HCT116 (cell line): ENCODE measurements around the gene KRT83. TPM values are rescaled to one million over a fixed set of nuclear protein-coding genes. Genes with fewer than 3 reads are reported as not detected.

ENCODE experiments used
- ATAC-seq: fragments of 200-7000 bp; cut with Tn5 transposase; 2 replicates; pipeline ENCODE4 v1.9.1; 2020; ENCODE audit warnings: mild to moderate bottlenecking, moderate library complexity
- BruUV-seq: library from RNA; stranded (reverse); fragments of 400-500 nt; replicated peaks from 2 replicates; lab custom pipeline; 2021; lab: Mats Ljungman, UMichigan
- CTCF ChIA-PET: fragments of 300-600 bp; sonication (Branson Sonifier 250); formaldehyde crosslinking; loops from one replicate; lab custom pipeline; 2021; ENCODE audit warnings: antibody characterized with exemption; lab: Charles Lee
- POLR2A ChIA-PET: fragments of 300-600, 350-600 bp; sonication (Branson Sonifier 250); formaldehyde crosslinking; loops from one replicate; lab custom pipeline; 2021; ENCODE audit warnings: antibody characterized with exemption; lab: Charles Lee
- RAD21 ChIA-PET, 2 experiments: fragments of 300-600 bp; sonication (Branson Sonifier 250); formaldehyde crosslinking; loops; one replicate each; lab custom pipeline; 2023; ENCODE audit warnings: low total read pairs in 2 of 2; ENCODE audit not compliant: uncharacterized antibody in 2 of 2, unreplicated experiment in 2 of 2, low non-redundant PET in 1 of 2; lab: Charles Lee
- DNase-seq: peaks from one replicate; pipeline ENCODE4 v3.0.0-alpha.2; 2010; ENCODE audit warnings: low read depth, low spot score
- H2AFZ ChIP-seq: fragments of 200-600 bp; shearing (Covaris generic), sonication (generic); 2 replicates; pipeline ENCODE4 v1.6.1; 2017; ENCODE audit warnings: low read depth, mixed run types, mixed read lengths, antibody characterized with exemption, low read length; ENCODE audit not compliant: poor library complexity, severe bottlenecking
- H3K27ac ChIP-seq: 2 replicates; pipeline ENCODE4 v1.5.1; 2012; ENCODE audit warnings: low read depth, low read length
- H3K27me3 ChIP-seq: fragments of 200-600 bp; sonication (generic); 2 replicates; pipeline ENCODE4 v1.6.1; 2016; ENCODE audit warnings: mixed run types, low read length, mixed read lengths; ENCODE audit not compliant: insufficient read depth
- H3K36me3 ChIP-seq, 2 experiments: fragments of 200-500 bp in 1 of 2; fragments of 200-600 bp in 1 of 2; sonication (Bioruptor generic) in 1 of 2; sonication (generic) in 1 of 2; 2 replicates each; pipeline versions ENCODE4 v1.5.1 to v1.6.1; 2014 to 2016; ENCODE audit warnings: low read length in 2 of 2, inconsistent platforms in 1 of 2, mixed read lengths in 1 of 2, mixed run types in 1 of 2; ENCODE audit not compliant: insufficient read depth in 2 of 2, control insufficient read depth in 1 of 2
- H3K4me1 ChIP-seq, 2 experiments: fragments of 200-600 bp in 1 of 2; sonication (generic) in 1 of 2; 2 replicates each; pipeline versions ENCODE4 v1.5.1 to v1.6.1; 2012 to 2017; ENCODE audit warnings: low read length in 2 of 2, inconsistent platforms in 1 of 2, mild to moderate bottlenecking in 1 of 2, mixed read lengths in 1 of 2, mixed run types in 1 of 2, moderate library complexity in 1 of 2; ENCODE audit not compliant: insufficient read depth in 2 of 2, control insufficient read depth in 1 of 2
- H3K4me2 ChIP-seq: fragments of 200-600 bp; sonication (generic); 2 replicates; pipeline ENCODE4 v1.6.1; 2017; ENCODE audit warnings: mixed run types, low read length, mixed read lengths
- H3K4me3 ChIP-seq, 2 experiments: fragments of 200-600 bp in 1 of 2; sonication (generic) in 1 of 2; replicated peaks in 1 of 2; 2 replicates each; pipeline ENCODE4 v1.5.1; 2011 to 2016; ENCODE audit warnings: low read length in 2 of 2, control low read depth in 1 of 2, low read depth in 1 of 2, mild to moderate bottlenecking in 1 of 2, mixed read lengths in 1 of 2, mixed run types in 1 of 2
- H3K79me2 ChIP-seq: fragments of 200-600 bp; sonication (generic); 2 replicates; pipeline ENCODE4 v1.6.1; 2017; ENCODE audit warnings: mild to moderate bottlenecking, mixed run types, low read length, moderate library complexity, mixed read lengths; ENCODE audit not compliant: insufficient read depth
- H3K9ac ChIP-seq: fragments of 200-600 bp; sonication (generic); 2 replicates; pipeline ENCODE4 v1.6.1; 2016; ENCODE audit warnings: low read length, mixed read lengths
- H3K9me2 ChIP-seq: fragments of 200-600 bp; sonication (generic), shearing (Covaris generic); 2 replicates; pipeline ENCODE4 v1.6.1; 2017; ENCODE audit warnings: mixed run types, mild to moderate bottlenecking, moderate library complexity; ENCODE audit not compliant: insufficient read depth
- H3K9me3 ChIP-seq, 2 experiments: fragments of 200-500 bp in 1 of 2; fragments of 200-600 bp in 1 of 2; sonication (Bioruptor generic) in 1 of 2; sonication (generic) in 1 of 2; 2 replicates each; pipeline ENCODE4 v1.6.1; 2014 to 2017; ENCODE audit warnings: low read length in 2 of 2, mixed read lengths in 2 of 2, inconsistent platforms in 1 of 2, low read depth in 1 of 2, mild to moderate bottlenecking in 1 of 2, mixed run types in 1 of 2, moderate library complexity in 1 of 2; ENCODE audit not compliant: control insufficient read depth in 1 of 2, insufficient read depth in 1 of 2
- H4K20me1 ChIP-seq: fragments of 200-600 bp; sonication (generic), shearing (Covaris generic); 2 replicates; pipeline ENCODE4 v1.6.1; 2017; ENCODE audit warnings: mixed run types, mild to moderate bottlenecking, moderate library complexity; ENCODE audit not compliant: insufficient read depth
- ATF3 ChIP-seq: IDR thresholded peaks from 2 replicates; pipeline ENCODE4 v1.6.1; 2012
- CBX3 ChIP-seq: IDR thresholded peaks from 2 replicates; pipeline ENCODE4 v1.6.1; 2012; ENCODE audit warnings: low read depth
- CEBPB ChIP-seq: IDR thresholded peaks from 2 replicates; pipeline ENCODE4 v1.6.1; 2012; ENCODE audit warnings: low read depth
- CTCF ChIP-seq, 3 experiments: fragments of 200-600 bp in 1 of 3; sonication (generic) in 1 of 3; IDR thresholded peaks in 2 of 3; conservative IDR thresholded peaks in 1 of 3; 2 replicates each; pipeline ENCODE4 v1.5.1; 2012 to 2017; ENCODE audit warnings: low read depth in 2 of 3, low read length in 2 of 3, antibody characterized with exemption in 1 of 3, borderline replicate concordance in 1 of 3, control low read depth in 1 of 3, mild to moderate bottlenecking in 1 of 3, mixed read lengths in 1 of 3, mixed run types in 1 of 3, moderate library complexity in 1 of 3; ENCODE audit not compliant: insufficient read depth in 1 of 3
- EGR1 ChIP-seq: IDR thresholded peaks from 2 replicates; pipeline ENCODE4 v1.6.1; 2012; ENCODE audit warnings: low read depth
- EZH2 ChIP-seq: fragments of 200-600 bp; sonication (generic); IDR thresholded peaks from 2 replicates; pipeline ENCODE4 v1.6.1; 2017; ENCODE audit warnings: antibody characterized with exemption, mixed run types
- JUND ChIP-seq: IDR thresholded peaks from 2 replicates; pipeline ENCODE4 v1.6.1; 2012
- POLR2A ChIP-seq: IDR thresholded peaks from 2 replicates; pipeline ENCODE4 v1.7.0; 2011; ENCODE audit warnings: borderline replicate concordance; ENCODE audit not compliant: insufficient read depth, insufficient read length; ENCODE audit errors: extremely low read depth
- POLR2AphosphoS5 ChIP-seq: IDR thresholded peaks from 2 replicates; pipeline ENCODE4 v1.6.1; 2011; ENCODE audit warnings: mild to moderate bottlenecking, low read depth, low read length, moderate library complexity
- RAD21 ChIP-seq: IDR thresholded peaks from 2 replicates; pipeline ENCODE4 v1.6.1; 2012; ENCODE audit warnings: low read depth, mild to moderate bottlenecking
- SP1 ChIP-seq: IDR thresholded peaks from 2 replicates; pipeline ENCODE4 v1.6.1; 2012; ENCODE audit warnings: low read depth
- SRF ChIP-seq: IDR thresholded peaks from 2 replicates; pipeline ENCODE4 v1.6.1; 2012; ENCODE audit warnings: low read depth
- TCF7L2 ChIP-seq: IDR thresholded peaks from 2 replicates; pipeline ENCODE4 v1.7.0; 2011; ENCODE audit warnings: borderline replicate concordance, inconsistent platforms; ENCODE audit not compliant: insufficient read depth, insufficient read length; ENCODE audit errors: extremely low read depth
- ZFX ChIP-seq: fragments of 450-650 bp; IDR thresholded peaks from 2 replicates; pipeline ENCODE4 v1.6.1; 2017
- ZNF274 ChIP-seq: fragments of 200-500 bp; sonication (Bioruptor generic); IDR thresholded peaks from 2 replicates; pipeline ENCODE4 v1.6.1; 2014; ENCODE audit warnings: mild to moderate bottlenecking, low read depth, low read length, inconsistent platforms
- intact Hi-C: fragments of 100-400 bp; cut with micrococcal nuclease; formaldehyde crosslinking; loops from 2 replicates; pipeline ENCODE4 v1.10.0; 2022
- total RNA-seq: library from RNA; stranded (reverse); gene quantifications from one replicate; pipeline ENCODE4 v1.2.1, GENCODE V29; 2021; ENCODE audit not compliant: unreplicated experiment

The KRT83 gene
- total RNA-seq, 1 experiment from 2014 or later: not detected

GRCh38 chr12:52353766-52354165 lies 32.6 kb upstream of the KRT83 start:
- ATAC-seq: no peak
- Histone ChIP-seq H3K36me3 (no peaks in the 10 kb centered on the region), H3K4me3 (no peak overlapping the region), H3K79me2 (no peaks in the 10 kb centered on the region)
- CTCF ChIA-PET: no interaction called here
- no peak for TF ChIP-seq POLR2AphosphoS5
- no peak for TF ChIP-seq ZFX
- TF ChIP-seq ZNF274: no peak
- TF ChIP-seq SRF: no peak
- TF ChIP-seq SP1: no peak
- TF ChIP-seq ATF3: no peak
- no peak for TF ChIP-seq RAD21
- no peak for TF ChIP-seq POLR2A
- TF ChIP-seq CBX3: no peak
- no peak for TF ChIP-seq EGR1
- TF ChIP-seq JUND: no peak
- no peak for TF ChIP-seq CEBPB
- TF ChIP-seq EZH2: no peak
- no peak for TF ChIP-seq CTCF (IDR thresholded peaks at IDR 0.05 in 2 of 3, conservative IDR thresholded peaks at IDR 0.05 in 1 of 3; ENCODE audit: borderline replicate concordance in 1 of 3, insufficient read depth in 1 of 3, low read depth in 2 of 3, low read length in 2 of 3)
- no peak for TF ChIP-seq TCF7L2
- TF ChIP-seq, all 23 proteins: peak for 0
- BruUV-seq: no TSS peak
- RAD21 ChIA-PET: no interaction called here
- DNase-seq: no peak
- Histone ChIP-seq H3K4me2 (no peak overlapping the region), H3K9me2 (no peaks in the 10 kb centered on the region), H2AFZ (no peak overlapping the region), H3K27me3 (no peaks in the 10 kb centered on the region; the same call in 1 of the 2 replicates), H3K27ac (no peak overlapping the region), H3K9me3 (no peaks in the 10 kb centered on the region), H3K9ac (no peak overlapping the region), H3K4me1 (no peaks in the 10 kb centered on the region; a peak in 1 of 4 replicates), H4K20me1 (no peaks in the 10 kb centered on the region)
- intact Hi-C loops: no loop called here
- POLR2A ChIA-PET: no interaction called here
